Loucy (cell line): ENCODE results near the gene ZNF438.

Source experiments
- H2AFZ ChIP-seq: fragments of 200-600 bp; sonication (generic); 2 replicates; pipeline ENCODE4 v1.6.0; 2016; ENCODE audit warnings: antibody characterized with exemption, mild to moderate bottlenecking, low read length, moderate library complexity
- H3F3A ChIP-seq: fragments of 200-600 bp; 2 replicates; pipeline ENCODE4 v1.6.0; 2016; ENCODE audit warnings: antibody characterized with exemption, low read depth, mild to moderate bottlenecking
- H3K27me3 ChIP-seq: fragments of 200-600 bp; sonication (generic); 2 replicates; pipeline ENCODE4 v1.6.1; 2014; ENCODE audit warnings: low read length, mild to moderate bottlenecking; ENCODE audit not compliant: insufficient read depth, poor library complexity, severe bottlenecking
- H3K36me3 ChIP-seq: fragments of 200-600 bp; sonication (generic); 2 replicates; pipeline ENCODE4 v1.6.1; 2016; ENCODE audit warnings: low read length; ENCODE audit not compliant: insufficient read depth
- H3K4me1 ChIP-seq: fragments of 200-600 bp; sonication (generic); 2 replicates; pipeline ENCODE4 v1.5.1; 2014; ENCODE audit warnings: low read length, mild to moderate bottlenecking; ENCODE audit not compliant: insufficient read depth, poor library complexity, severe bottlenecking
- H3K4me2 ChIP-seq: fragments of 200-600 bp; sonication (generic); 2 replicates; pipeline ENCODE4 v1.6.0; 2014; ENCODE audit warnings: antibody characterized with exemption, low read length, low read depth, mild to moderate bottlenecking; ENCODE audit not compliant: poor library complexity, severe bottlenecking
- H3K4me3 ChIP-seq: fragments of 200-600 bp; sonication (generic); 2 replicates; pipeline ENCODE4 v1.5.1; 2014; ENCODE audit warnings: low read length, mild to moderate bottlenecking, mixed read lengths; ENCODE audit not compliant: poor library complexity, severe bottlenecking
- H3K79me2 ChIP-seq: fragments of 200-600 bp; sonication (generic); 2 replicates; pipeline ENCODE4 v1.6.1; 2014; ENCODE audit warnings: low read length; ENCODE audit not compliant: insufficient read depth
- H3K9ac ChIP-seq: fragments of 200-600 bp; sonication (generic); 2 replicates; pipeline ENCODE4 v1.6.0; 2014; ENCODE audit warnings: mild to moderate bottlenecking, low read depth, low read length, moderate library complexity; ENCODE audit not compliant: poor library complexity, severe bottlenecking
- H3K9me2 ChIP-seq: fragments of 200-600 bp; sonication (generic); replicated peaks from 2 replicates; pipeline ENCODE4 v1.6.1; 2016; ENCODE audit warnings: low read depth, low read length, mixed read lengths
- H3K9me3 ChIP-seq: fragments of 200-600 bp; sonication (generic); 2 replicates; pipeline ENCODE4 v1.6.1; 2014; ENCODE audit warnings: mild to moderate bottlenecking, antibody characterized with exemption, low read length, low read depth; ENCODE audit not compliant: insufficient read depth
- H4K20me1 ChIP-seq: fragments of 200-600 bp; sonication (generic); 2 replicates; pipeline ENCODE4 v1.6.0; 2014; ENCODE audit warnings: antibody characterized with exemption, low read length, mild to moderate bottlenecking; ENCODE audit not compliant: insufficient read depth, poor library complexity, severe bottlenecking
- EZH2phosphoT487 ChIP-seq: fragments of 200-600 bp; IDR thresholded peaks from 2 replicates; pipeline ENCODE4 v1.6.1; 2018; ENCODE audit warnings: antibody characterized with exemption, mild to moderate bottlenecking, moderate library complexity, borderline replicate concordance
- TF ChIP-seq, protein P1 (sequence below): fragments of 200-600 bp; sonication (generic); conservative IDR thresholded peaks from 2 replicates; pipeline ENCODE4 v1.5.1; 2014; ENCODE audit warnings: mild to moderate bottlenecking, antibody characterized with exemption, low read length

The ZNF438 gene

DNA sequence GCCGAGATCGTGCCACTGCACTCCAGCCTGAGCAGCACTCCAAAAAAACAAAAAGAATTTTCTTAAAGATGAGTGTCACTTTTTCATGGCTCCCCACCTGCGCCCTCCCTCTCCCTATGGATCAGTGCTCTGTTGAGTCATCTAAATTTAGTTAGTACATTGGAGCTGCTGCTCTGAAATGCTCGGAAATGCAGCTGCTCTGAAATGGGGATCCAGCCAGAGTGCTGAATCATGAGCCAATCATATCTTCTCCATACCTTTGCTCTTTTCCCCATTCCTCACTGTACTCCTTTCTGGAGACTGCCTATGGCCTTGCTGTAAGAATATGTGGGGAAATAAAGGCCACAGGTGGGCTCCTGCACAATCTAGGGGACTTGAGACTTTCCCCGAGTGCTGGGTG is 188.8 kb downstream of the ZNF438 start:
- Histone ChIP-seq H3K36me3 (no peaks in the 10 kb centered on the region), H3K27me3 (no peaks in the 10 kb centered on the region), H3F3A (no peaks in the 10 kb centered on the region), H3K4me2 (no peak overlapping the region), H3K9me2 (no peaks in the 10 kb centered on the region), H3K4me1 (no peaks in the 10 kb centered on the region), H3K9me3 (no peaks in the 10 kb centered on the region), H3K4me3 (no peak overlapping the region), H3K9ac (no peak overlapping the region), H2AFZ (no peak overlapping the region), H3K79me2 (no peaks in the 10 kb centered on the region), H4K20me1 (no peaks in the 10 kb centered on the region)
- TF ChIP-seq, protein P1, sequence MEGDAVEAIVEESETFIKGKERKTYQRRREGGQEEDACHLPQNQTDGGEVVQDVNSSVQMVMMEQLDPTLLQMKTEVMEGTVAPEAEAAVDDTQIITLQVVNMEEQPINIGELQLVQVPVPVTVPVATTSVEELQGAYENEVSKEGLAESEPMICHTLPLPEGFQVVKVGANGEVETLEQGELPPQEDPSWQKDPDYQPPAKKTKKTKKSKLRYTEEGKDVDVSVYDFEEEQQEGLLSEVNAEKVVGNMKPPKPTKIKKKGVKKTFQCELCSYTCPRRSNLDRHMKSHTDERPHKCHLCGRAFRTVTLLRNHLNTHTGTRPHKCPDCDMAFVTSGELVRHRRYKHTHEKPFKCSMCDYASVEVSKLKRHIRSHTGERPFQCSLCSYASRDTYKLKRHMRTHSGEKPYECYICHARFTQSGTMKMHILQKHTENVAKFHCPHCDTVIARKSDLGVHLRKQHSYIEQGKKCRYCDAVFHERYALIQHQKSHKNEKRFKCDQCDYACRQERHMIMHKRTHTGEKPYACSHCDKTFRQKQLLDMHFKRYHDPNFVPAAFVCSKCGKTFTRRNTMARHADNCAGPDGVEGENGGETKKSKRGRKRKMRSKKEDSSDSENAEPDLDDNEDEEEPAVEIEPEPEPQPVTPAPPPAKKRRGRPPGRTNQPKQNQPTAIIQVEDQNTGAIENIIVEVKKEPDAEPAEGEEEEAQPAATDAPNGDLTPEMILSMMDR, result no peak

DNA sequence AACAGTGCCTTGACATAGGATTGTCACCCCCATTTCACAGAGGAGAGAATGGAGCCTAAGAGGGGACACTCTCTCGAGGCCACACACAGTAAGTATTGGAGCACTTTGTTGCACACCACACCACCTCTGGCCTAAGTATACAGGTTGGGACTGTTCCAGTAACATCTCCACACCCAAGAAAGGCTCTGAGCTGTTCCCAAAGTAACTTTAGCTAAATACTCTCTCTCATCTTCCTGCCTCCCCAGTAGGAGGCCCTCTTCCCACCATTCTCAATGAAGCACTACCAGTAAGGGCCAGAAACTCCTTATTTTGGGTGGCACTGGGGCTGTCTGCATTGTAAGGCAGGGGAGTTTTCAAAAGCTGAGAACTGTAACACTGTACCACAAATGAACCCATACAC is 189.5 kb downstream of the ZNF438 start:
- no peaks in the 10 kb centered on the region for H3K9me3 ChIP-seq
- H2AFZ ChIP-seq, result no peak overlapping the region
- H4K20me1 ChIP-seq, result no peaks in the 10 kb centered on the region
- TF ChIP-seq EZH2phosphoT487, result no peak
- TF ChIP-seq, protein P1, result 0 out of 2 replicates have a peak, but pooled peaks have one; percentile 19
- no peaks in the 10 kb centered on the region for H3K9me2 ChIP-seq
- H3K4me2 ChIP-seq, result no peak overlapping the region
- no peak overlapping the region for H3K4me3 ChIP-seq
- no peaks in the 10 kb centered on the region for H3K36me3 ChIP-seq
- H3K4me1 ChIP-seq, result no peaks in the 10 kb centered on the region
- H3K27me3 ChIP-seq, result no peaks in the 10 kb centered on the region
- no peaks in the 10 kb centered on the region for H3K79me2 ChIP-seq
- no peak overlapping the region for H3K9ac ChIP-seq
- H3F3A ChIP-seq, result no peaks in the 10 kb centered on the region

DNA sequence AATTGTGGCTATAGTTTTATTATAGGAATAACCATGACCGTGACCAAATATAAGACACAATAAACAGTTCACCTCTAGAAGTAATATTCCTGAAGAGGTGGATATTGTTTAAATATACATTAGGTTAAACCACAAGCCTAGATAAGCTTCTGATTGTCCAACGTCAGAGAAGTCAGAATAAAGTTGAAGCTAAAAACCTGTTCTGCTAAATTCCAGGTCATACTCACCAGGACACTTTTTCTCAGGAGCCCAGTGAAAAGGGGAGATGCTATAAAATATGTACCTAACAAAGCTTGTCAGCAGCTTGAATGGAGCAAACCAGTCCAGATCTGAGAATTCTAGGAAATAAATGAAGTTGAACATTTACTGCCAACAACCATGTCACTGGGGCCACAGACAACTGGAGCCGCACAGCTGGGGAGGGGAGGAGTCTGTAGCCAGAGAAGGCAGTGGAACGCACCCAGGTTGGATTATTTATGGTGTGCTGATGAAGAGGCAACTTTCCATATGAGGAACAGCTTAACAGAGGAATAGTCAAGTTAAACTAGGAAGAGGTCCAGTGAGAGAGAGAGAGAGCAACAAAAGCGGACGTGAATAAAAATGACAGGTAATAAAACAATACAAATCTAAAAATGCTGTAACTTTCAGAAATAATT is 191.1 kb downstream of the ZNF438 start:
- Histone ChIP-seq H4K20me1 (no peaks in the 10 kb centered on the region), H3K4me3 (no peak overlapping the region), H3K9me3 (no peaks in the 10 kb centered on the region), H3K36me3 (no peaks in the 10 kb centered on the region), H2AFZ (no peak overlapping the region), H3K27me3 (no peaks in the 10 kb centered on the region), H3K9me2 (no peaks in the 10 kb centered on the region), H3K79me2 (no peaks in the 10 kb centered on the region), H3K9ac (no peak overlapping the region), H3K4me2 (no peak overlapping the region), H3F3A (no peaks in the 10 kb centered on the region), H3K4me1 (no peaks in the 10 kb centered on the region)
- TF ChIP-seq, protein P1, result no peak
- no peak for TF ChIP-seq EZH2phosphoT487
